ENCODE results near the gene GNAT1. TPM values are rescaled to one million over a fixed set of nuclear protein-coding genes. Genes with fewer than 3 reads are reported as not detected.

The GNAT1 gene
- total RNA-seq, 1 experiment from 2014 or later: not detected

DNA sequence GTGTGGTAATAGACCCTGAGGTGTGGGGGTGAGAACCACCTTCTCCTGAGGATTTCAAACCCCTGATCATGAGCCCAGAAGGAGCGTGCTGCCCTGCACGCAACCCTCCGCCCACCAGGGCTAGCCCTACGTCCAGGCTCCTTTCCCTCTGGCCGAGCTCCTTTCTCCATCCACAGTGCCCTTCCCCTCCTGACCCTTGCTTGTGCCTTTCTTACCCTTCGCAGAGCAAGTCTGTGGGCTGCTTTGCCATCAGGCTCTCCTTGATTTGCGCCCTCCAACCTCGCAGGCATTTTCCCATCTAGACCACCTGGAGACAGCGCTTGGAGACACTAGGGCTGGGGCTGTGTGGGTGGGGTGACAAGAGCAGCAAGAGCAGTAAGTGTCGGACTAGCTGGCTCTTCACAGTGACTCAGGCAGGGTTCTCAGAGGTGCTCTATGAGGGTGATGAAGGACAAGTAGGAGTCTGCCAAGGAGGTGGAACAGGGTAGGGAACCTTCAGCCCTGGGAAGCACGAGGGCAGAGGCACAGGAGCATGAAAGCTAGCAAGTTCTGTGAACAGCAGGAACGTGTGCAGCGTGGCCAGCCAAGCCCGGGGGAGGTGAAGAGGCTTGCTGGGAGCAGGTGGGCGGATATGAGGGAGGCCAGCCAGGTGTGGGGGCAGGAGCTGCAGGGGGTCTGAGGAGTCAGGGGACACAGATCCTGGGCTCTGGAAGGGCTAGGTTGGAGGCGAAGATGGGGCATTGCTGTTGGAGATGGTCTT is 11.1 kb downstream of the GNAT1 start:
- Histone ChIP-seq H3K14ac (ENCODE audit: insufficient read depth, low read length) (no peak overlapping the region), H2BK12ac (ENCODE audit: insufficient read length, low read depth, low read length) (no peak overlapping the region), H3K27ac (ENCODE audit: insufficient read length, low read depth, low read length) (no peak overlapping the region), H3K4me2 (ENCODE audit: insufficient read depth, insufficient read length, low read length) (no peak overlapping the region), H2AFZ (ENCODE audit: low read length) (no peak overlapping the region), H3K23ac (ENCODE audit: insufficient read length, low read depth, low read length) (no peak overlapping the region), H3K56ac (ENCODE audit: insufficient read length, low read depth, low read length) (no peak overlapping the region), H3K9ac (ENCODE audit: extremely low read depth, insufficient read length, low read length) (no peak overlapping the region), H3K79me2 (ENCODE audit: insufficient read depth, low read length) (no peaks in the 10 kb centered on the region), H4K91ac (ENCODE audit: insufficient read length, low read depth, low read length) (no peak overlapping the region), H4K20me1 (ENCODE audit: control insufficient read depth, insufficient read depth, insufficient read length) (no peaks in the 10 kb centered on the region), H3K9me3 (ENCODE audit: control insufficient read depth, low read depth, low read length) (no peaks in the 10 kb centered on the region), H3K27me3 (ENCODE audit: insufficient read depth, low read length) (peaks cover 7% of the 10 kb centered on the region; the same call in 1 of the 2 replicates), H3K18ac (ENCODE audit: insufficient read length, low read depth, low read length) (no peak overlapping the region), H2BK20ac (ENCODE audit: low read depth, low read length, poor library complexity, severe bottlenecking) (no peak overlapping the region), H3T11ph (ENCODE audit: low read length) (no peak overlapping the region), H4K5ac (ENCODE audit: insufficient read length, low read depth, low read length) (no peak overlapping the region), H2BK5ac (ENCODE audit: insufficient read length, low read length) (no peak overlapping the region), H3K4me1 (ENCODE audit: insufficient read depth, low read length) (no peaks in the 10 kb centered on the region), H2BK120ac (ENCODE audit: low read depth, low read length, poor library complexity, severe bottlenecking) (no peak overlapping the region), H3K79me1 (ENCODE audit: insufficient read depth, low read depth, low read length, poor library complexity, severe bottlenecking) (no peaks in the 10 kb centered on the region), H3K23me2 (ENCODE audit: insufficient read length, low read depth, low read length, poor library complexity, severe bottlenecking) (peaks cover 7% of the 10 kb centered on the region), H2AK5ac (ENCODE audit: insufficient read length, low read length) (no peak overlapping the region), H2BK15ac (ENCODE audit: low read depth, low read length) (no peak overlapping the region), H4K8ac (replicated peaks; ENCODE audit: insufficient read length, low read depth, low read length) (no peak overlapping the region), H3K4ac (ENCODE audit: low read depth, low read length) (no peak overlapping the region)
- peak overlapping the region in 2 of 3 experiments; percentile 19 to 71; a peak in 4 of 7 replicates for H3K27ac Mint-ChIP-seq
- peaks cover 63% of the 10 kb centered on the region for H3K27me3 Mint-ChIP-seq (ENCODE audit: low read depth)
- DNase-seq: no peak
- no peaks in the 10 kb centered on the region; a peak in 1 of 5 replicates for H3K9me3 Mint-ChIP-seq
- TF ChIP-seq, protein P1, sequence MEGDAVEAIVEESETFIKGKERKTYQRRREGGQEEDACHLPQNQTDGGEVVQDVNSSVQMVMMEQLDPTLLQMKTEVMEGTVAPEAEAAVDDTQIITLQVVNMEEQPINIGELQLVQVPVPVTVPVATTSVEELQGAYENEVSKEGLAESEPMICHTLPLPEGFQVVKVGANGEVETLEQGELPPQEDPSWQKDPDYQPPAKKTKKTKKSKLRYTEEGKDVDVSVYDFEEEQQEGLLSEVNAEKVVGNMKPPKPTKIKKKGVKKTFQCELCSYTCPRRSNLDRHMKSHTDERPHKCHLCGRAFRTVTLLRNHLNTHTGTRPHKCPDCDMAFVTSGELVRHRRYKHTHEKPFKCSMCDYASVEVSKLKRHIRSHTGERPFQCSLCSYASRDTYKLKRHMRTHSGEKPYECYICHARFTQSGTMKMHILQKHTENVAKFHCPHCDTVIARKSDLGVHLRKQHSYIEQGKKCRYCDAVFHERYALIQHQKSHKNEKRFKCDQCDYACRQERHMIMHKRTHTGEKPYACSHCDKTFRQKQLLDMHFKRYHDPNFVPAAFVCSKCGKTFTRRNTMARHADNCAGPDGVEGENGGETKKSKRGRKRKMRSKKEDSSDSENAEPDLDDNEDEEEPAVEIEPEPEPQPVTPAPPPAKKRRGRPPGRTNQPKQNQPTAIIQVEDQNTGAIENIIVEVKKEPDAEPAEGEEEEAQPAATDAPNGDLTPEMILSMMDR (conservative IDR thresholded peaks at IDR 0.05): no peak
- WGBS (ENCODE audit: extremely low coverage, insufficient read length, low lambda C conversion rate): no CpG with 5 or more reads among the region's 16 CpGs
- peaks cover 22% of the 10 kb centered on the region in 2 experiments for H3K4me1 Mint-ChIP-seq
- 0 out of 5 replicates have a peak overlapping the region, but pooled peaks of 1 of the 2 experiments have one; percentile 5 for H3K4me3 Mint-ChIP-seq
- H3K36me3 Mint-ChIP-seq (ENCODE audit: insufficient read depth in 1 of 3, low read depth in 3 of 3): no peaks in the 10 kb centered on the region
